ENCODE data around the gene SEPTIN12.

DNA sequence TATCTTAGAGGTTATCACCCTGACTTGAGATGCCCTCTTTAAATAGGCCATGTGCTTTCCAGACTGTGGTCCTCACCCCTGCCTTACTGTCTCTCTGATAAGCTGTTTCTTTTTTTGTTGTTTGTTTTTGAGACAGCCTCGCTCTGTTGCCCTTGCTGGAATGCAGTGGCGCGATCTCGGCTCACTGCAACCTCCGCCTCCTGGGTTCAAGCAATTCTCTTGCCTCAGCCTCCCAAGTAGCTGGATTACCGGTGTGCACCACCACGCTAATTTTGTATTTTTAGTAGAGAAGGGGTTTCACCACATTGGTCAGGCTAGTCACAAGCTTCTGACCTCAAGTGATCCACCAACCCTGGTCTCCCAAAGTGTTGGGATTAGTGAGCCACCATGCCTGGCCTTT, 765 bp upstream of the SEPTIN12 start:
- no peak for TF ChIP-seq EZH2 (IDR thresholded peaks at IDR 0.05; ENCODE audit: low read depth)
- TF ChIP-seq, protein P1, sequence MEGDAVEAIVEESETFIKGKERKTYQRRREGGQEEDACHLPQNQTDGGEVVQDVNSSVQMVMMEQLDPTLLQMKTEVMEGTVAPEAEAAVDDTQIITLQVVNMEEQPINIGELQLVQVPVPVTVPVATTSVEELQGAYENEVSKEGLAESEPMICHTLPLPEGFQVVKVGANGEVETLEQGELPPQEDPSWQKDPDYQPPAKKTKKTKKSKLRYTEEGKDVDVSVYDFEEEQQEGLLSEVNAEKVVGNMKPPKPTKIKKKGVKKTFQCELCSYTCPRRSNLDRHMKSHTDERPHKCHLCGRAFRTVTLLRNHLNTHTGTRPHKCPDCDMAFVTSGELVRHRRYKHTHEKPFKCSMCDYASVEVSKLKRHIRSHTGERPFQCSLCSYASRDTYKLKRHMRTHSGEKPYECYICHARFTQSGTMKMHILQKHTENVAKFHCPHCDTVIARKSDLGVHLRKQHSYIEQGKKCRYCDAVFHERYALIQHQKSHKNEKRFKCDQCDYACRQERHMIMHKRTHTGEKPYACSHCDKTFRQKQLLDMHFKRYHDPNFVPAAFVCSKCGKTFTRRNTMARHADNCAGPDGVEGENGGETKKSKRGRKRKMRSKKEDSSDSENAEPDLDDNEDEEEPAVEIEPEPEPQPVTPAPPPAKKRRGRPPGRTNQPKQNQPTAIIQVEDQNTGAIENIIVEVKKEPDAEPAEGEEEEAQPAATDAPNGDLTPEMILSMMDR (conservative IDR thresholded peaks at IDR 0.05): no peak

All from PC-9 (cell line).